Fibroblast of villous mesenchyme (primary cell): ENCODE results near the gene KLF11. TPM values are rescaled to one million over a fixed set of nuclear protein-coding genes. Genes with fewer than 3 reads are reported as not detected.

Source experiments
- DNase-seq: peaks from one replicate; pipeline ENCODE4 v3.0.0-alpha.2; 2010; ENCODE audit warnings: low read depth
- H3K4me3 ChIP-seq: 2 replicates; pipeline ENCODE4 v1.5.1; 2011; ENCODE audit warnings: low read depth, mild to moderate bottlenecking, low read length
- CTCF ChIP-seq: IDR thresholded peaks from 2 replicates; pipeline ENCODE4 v1.5.1; 2012; ENCODE audit warnings: low read depth, mild to moderate bottlenecking, low read length; ENCODE audit not compliant: insufficient read depth
- total RNA-seq: library from RNA; depleted of rRNA; stranded (reverse); fragments of >200 nt; gene quantifications from 2 replicates; pipeline ENCODE4 v1.2.3, GENCODE V29; 2012

Gene KLF11
- total RNA-seq, 1 donor: 6.9 TPM

GRCh38 chr2:10046931-10047330 lies 3.6 kb downstream of the KLF11 start:
- no peak for DNase-seq
- TF ChIP-seq CTCF: no peak

GRCh38 chr2:10047616-10048500 lies 4.5 kb downstream of the KLF11 start:
- H3K4me3 ChIP-seq: no peak overlapping the region
- no peak for DNase-seq
- no peak for TF ChIP-seq CTCF

More at GRCh38 chr2:10046931-10047330, 3.6 kb downstream of the KLF11 start:
- H3K4me3 ChIP-seq: no peak overlapping the region

- peak; percentile 64 for TF ChIP-seq CTCF
- DNase-seq: peak; percentile 68
- no peak overlapping the region for H3K4me3 ChIP-seq
These were observed 5.3 kb downstream of the KLF11 start for GRCh38 chr2:10048501-10049171.

- no peak for TF ChIP-seq CTCF
- no peak for DNase-seq
- H3K4me3 ChIP-seq: no peak overlapping the region
These were observed 8.9 kb downstream of the KLF11 start for GRCh38 chr2:10052216-10052615.

- DNase-seq: no peak
These were observed 10.0 kb downstream of the KLF11 start for GRCh38 chr2:10053351-10053750.

GRCh38 chr2:10054424-10054823 lies 11.1 kb downstream of the KLF11 start:
- TF ChIP-seq CTCF: no peak
- H3K4me3 ChIP-seq: no peak overlapping the region
- no peak for DNase-seq

More at GRCh38 chr2:10053351-10053750, 10.0 kb downstream of the KLF11 start:
- no peak for TF ChIP-seq CTCF
- no peak overlapping the region for H3K4me3 ChIP-seq
